OCI-LY7 (cell line): Measurements from ENCODE around the gene SLC16A9.

Source experiments
- EZH2phosphoT487 ChIP-seq: fragments of 200-600 bp; sonication (generic); IDR thresholded peaks from 2 replicates; pipeline ENCODE4 v1.6.1; 2018; ENCODE audit warnings: low read depth, borderline replicate concordance, mild to moderate bottlenecking, mixed run types, antibody characterized with exemption, low read length, moderate library complexity, mixed read lengths
- TF ChIP-seq, protein P1 (sequence below): fragments of 200-600 bp; sonication (generic); conservative IDR thresholded peaks from 2 replicates; pipeline ENCODE4 v1.5.1; 2014; ENCODE audit warnings: mild to moderate bottlenecking, antibody characterized with exemption, low read length, moderate library complexity, mixed read lengths

DNA sequence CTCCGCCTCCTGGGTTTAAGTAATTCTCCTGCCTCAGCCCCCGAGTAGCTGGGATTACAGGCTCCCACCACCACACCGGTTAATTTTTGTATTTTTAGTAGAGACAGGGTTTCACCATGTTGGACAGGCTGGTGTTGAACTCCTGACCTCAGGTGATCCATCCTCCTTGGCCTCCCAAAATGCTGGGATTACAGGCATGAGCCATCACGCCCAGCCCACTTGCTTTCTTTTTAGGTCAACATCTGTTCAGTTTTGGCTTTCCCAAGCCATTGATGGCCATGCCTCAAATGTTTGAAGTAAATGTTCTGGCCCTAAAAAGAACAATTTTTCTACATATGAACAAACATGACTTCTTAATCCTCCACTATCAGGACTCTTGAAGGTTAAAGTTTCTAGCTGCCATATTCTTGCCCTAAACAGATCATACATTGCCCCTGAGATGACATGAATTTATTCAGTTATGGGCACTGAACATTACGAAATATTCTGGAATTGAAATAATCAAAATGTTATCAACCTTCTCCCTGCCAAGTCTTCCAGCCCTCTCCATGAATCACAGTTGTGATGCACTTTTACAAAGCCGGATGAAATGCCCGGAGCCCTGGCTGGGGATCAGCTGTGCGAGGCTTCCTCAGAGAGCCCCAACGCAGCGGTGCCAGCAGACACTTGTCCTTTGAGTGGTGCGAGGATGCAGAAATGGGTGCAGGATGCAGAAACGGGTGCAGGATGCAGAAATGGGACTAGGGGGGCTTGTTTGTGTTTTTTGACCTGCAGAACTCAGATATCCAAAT lies 40.7 kb upstream of the SLC16A9 start:
- TF ChIP-seq, protein P1, sequence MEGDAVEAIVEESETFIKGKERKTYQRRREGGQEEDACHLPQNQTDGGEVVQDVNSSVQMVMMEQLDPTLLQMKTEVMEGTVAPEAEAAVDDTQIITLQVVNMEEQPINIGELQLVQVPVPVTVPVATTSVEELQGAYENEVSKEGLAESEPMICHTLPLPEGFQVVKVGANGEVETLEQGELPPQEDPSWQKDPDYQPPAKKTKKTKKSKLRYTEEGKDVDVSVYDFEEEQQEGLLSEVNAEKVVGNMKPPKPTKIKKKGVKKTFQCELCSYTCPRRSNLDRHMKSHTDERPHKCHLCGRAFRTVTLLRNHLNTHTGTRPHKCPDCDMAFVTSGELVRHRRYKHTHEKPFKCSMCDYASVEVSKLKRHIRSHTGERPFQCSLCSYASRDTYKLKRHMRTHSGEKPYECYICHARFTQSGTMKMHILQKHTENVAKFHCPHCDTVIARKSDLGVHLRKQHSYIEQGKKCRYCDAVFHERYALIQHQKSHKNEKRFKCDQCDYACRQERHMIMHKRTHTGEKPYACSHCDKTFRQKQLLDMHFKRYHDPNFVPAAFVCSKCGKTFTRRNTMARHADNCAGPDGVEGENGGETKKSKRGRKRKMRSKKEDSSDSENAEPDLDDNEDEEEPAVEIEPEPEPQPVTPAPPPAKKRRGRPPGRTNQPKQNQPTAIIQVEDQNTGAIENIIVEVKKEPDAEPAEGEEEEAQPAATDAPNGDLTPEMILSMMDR: no peak
- TF ChIP-seq EZH2phosphoT487: no peak
